ENCODE results near the gene EPB41.
"Not testable (repeated sequence)": the region's sequence is repeated elsewhere in the genome, so short reads cannot be mapped to it uniquely, and the experiment has no call there.

Gene EPB41

GRCh38 chr1:29055160-29055559 is 140.8 kb downstream of the EPB41 start:
- no peak for DNase-seq

DNA sequence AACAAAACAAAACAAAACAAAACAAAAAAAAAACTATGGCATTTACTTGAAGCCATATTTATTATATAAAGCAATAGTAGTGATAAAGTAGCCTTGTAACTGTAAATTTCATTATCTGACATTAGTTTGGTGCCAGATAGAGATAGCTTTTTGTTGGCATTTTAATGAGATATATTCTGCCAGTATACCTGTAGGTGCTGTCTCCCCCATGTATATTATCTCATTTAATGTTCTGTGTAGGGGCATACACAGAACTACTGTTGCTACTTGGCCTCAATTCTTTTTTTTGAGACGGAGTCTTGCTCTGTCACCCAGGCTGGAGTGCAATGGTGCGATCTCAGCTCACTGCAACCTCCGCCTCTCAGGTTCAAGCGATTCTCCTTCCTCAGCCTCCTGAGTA is 141.9 kb downstream of the EPB41 start:
- no peak for DNase-seq

- no peak for DNase-seq
Observed at GRCh38 chr1:29057700-29058099, 143.3 kb downstream of the EPB41 start.

DNA sequence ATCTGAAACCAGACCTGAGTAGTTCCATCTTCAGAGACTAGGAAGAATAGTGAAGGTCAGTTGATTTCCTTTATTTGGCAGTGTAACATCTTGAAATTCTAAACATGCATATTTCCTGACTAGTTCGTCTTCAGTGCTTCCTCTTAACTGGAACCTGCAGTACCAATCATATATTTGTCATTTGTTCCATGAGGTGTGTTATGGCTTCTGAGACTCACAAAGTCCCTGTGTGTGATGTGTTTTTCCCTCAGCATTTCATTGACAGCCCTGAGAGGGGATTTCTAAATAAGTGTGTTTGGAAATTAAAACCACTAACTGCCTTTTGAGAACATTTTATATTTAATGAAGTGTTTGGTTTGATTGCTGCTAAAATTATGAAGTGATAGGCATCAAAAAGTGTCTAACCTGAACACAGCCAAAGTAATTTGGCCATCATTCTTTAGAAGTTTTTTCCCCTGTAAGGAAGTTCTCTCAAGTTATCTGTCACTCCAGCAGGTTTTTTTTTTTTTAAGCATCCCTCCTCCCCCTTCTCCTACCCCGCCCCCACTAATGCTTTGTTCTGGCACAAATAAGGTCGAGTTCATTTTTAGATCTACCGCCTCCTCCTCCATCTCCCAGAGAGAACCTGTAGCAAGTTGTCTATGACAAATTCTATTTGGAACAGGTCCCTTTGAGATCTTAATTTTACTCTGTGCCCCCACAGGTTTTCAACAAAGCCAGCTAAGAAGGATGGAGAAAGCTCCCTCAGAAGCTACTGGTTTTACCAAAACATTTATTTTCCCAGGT is 148.0 kb downstream of the EPB41 start:
- DNase-seq, result peak; percentile 6 to 16

DNA sequence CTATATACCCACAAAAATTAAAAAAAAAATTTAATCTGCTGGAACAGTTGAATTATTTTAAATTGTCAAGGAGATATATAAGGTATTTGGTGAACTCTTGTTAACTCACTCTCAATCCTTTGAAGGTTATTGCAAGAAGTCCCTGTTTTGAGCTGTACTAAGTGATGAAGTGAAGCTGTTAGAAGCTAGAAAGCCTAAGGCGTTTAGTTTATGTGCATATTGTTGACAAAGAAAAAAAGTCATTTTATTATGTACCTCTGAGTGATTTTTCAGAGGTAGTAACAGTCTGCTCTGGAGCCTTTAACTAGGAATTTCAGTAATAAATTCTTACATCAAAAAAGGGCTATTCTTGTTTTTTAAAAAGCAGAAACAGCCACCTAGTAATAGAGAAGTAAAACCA is 149.7 kb downstream of the EPB41 start:
- no peak for DNase-seq

DNA sequence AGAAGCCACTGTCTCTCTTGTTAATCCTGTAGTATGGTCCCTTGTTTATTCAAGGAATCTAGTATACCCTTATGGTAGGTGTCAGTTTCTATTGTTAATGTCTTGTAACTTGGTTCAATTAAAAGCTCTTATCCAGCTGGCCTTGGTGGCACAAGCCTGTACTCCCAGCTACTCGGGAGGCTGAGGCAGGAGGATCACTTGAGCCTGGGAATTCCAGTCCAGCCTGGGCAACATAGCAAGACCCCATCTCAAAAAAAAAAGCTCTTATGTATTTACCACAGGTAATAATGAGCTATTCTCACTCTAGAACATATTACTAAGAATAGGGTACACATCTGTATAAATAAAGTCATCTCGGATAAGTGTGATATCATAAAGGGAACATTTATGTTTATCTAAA is 162.8 kb downstream of the EPB41 start:
- no peak for DNase-seq

- not testable (repeated sequence) for DNase-seq
Observed at GRCh38 chr1:29079916-29080629, 165.7 kb downstream of the EPB41 start.

DNA sequence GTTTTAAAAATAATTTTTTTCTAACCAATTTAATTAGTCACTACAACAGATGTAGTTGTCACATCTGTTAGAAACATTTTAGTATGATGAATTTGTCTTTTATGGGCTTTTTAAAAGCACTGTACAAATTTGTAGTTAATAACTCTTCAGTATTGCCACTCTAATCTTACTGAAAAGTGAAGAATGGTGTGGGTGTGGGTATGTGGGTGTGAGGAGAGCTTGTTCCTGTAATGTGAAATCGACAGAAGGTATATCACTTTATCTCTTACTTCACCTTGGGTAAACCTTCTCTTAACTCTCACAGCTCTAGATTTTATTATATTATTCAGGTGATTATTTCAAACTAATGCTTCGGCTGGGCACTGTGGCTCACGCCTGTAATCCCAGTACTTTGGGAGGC is 166.8 kb downstream of the EPB41 start:
- no peak for DNase-seq

- no peak for DNase-seq
Observed at GRCh38 chr1:29082519-29082918, 168.2 kb downstream of the EPB41 start.

DNA sequence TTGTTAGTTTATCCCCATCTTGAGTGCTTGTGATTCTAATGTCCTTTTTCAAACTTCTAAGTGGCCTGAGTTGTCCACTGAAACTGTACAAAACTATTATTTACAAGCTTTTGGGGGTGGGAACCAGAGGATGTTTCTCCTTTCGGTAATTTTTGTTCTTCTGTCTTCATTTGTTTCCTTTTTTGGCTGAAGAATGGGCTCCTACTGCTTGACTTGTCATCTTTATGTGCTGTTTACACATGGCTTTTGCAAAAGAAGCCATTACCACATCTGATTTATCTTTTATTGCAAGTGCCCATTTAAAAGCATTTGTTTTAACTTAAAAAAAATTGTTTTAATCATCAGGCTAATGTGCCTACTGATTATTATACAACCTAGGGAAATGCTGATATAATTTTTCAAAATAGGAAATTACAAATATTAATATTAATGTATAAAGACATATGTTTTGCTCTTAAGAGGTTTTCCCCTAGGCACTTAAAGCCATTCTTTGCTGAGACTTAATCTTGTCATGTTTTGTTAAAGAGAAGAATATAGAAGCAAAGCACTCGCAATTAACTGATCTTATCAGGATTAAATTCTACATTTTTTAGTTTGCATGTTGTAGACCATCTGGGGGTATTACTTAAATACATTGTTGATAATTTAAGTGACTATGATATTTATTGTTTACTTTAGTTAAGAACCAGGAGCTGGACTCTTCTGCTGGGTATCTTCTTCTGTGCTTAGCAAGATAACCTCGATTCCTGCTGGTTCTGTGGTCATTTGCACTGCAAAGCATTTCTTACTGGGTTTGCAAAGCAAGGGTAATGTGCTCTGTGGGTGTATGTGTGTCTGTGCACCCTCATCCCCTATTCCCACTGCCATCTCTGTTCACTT is 169.2 kb downstream of the EPB41 start:
- no peak for DNase-seq

DNA sequence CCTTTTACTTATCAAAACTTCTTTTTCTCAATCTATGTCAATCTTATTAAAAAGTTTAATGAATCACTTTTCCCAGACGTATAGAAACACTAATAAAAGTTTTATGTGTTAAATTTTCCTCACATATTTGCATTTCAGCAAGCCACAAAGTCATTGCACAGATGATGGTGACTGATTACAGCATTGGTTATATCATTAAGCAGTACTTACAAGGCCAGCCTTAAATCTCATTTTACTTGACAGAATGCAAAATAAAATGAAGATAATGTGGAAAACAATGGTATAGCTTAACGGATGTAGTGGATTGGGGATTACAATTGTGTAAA is 169.8 kb downstream of the EPB41 start:
- DNase-seq, result no peak

- no peak for DNase-seq
Observed at GRCh38 chr1:29090937-29091618, 176.7 kb downstream of the EPB41 start.

DNA sequence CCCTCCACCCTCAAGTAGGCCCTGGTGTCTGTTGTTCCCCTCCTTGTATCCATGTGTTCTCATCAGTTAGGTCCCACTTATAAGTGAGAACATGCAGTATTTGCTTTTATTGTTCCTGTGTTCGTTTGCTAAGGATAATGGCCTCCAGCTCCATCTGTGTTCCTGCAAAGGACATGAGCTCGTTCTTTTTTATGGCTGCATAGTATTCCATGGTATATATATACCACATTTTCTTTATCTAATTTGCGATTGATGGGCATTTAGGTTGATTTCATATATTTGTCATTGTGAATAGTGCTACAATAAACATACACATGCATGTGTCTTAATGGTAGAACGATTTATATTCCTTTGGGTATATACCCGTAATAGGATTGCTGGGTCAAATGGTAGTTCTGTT is 178.3 kb downstream of the EPB41 start:
- DNase-seq, result not testable (repeated sequence)

- DNase-seq, result no peak
Observed at GRCh38 chr1:29094433-29094832, 180.1 kb downstream of the EPB41 start.

- no peak for DNase-seq
Observed at GRCh38 chr1:29094954-29095353, 180.6 kb downstream of the EPB41 start.

DNA sequence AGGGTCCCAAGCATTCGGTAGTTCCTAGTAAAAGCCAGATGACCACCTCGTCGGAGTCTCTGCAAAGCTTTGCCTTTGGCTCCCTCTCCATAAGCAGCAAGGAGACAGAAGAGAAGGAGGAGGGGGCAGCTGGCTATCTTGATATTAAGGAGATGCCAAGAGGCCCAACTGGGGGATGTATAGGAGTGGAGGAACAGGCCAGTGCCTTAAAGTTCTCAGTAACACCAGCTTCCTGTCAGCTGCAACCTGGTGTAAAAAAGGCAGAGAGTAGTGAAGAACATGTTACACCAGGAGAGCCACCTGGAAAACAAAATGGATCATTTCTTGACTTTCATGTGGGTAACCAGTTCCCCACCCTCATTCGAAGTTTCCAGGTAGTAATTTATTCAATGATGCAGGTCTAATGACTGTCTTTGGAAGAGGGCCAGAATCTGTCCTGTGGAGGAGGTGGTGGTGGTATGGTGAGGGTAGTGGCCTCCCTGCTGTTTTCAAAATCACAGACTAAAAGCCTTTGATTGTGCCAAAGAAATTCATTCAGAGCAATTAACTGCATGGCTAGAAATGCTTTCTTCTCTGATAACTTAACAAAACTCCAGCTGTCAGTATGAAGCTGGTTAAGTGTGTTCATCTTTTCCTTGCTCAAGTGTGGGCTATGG is 182.0 kb downstream of the EPB41 start:
- no peak for DNase-seq

- no peak for DNase-seq
Observed at GRCh38 chr1:29099286-29099685, 184.9 kb downstream of the EPB41 start.

DNA sequence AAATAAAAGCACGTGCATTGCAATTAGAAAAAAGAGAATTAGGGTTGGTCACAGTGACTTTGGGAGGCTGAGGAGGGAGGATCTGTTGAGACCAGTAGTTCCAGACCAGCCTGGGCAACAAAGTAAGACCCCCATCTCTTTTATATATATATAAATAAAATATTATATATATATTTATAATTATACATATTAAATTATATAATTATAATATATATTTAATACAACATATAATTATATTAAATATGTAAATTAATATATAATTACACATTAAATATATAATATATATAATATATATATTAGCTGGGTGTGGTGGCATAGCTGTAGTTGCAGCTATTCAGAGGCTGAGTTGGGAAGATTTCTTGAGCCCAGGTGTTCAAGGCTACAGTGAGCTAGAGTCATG is 186.1 kb downstream of the EPB41 start:
- no peak for DNase-seq

GRCh38 chr1:29105822-29106221 is 191.5 kb downstream of the EPB41 start:
- no peak for DNase-seq

- not testable (repeated sequence) for DNase-seq
Observed at GRCh38 chr1:29108041-29108440, 193.7 kb downstream of the EPB41 start.

DNA sequence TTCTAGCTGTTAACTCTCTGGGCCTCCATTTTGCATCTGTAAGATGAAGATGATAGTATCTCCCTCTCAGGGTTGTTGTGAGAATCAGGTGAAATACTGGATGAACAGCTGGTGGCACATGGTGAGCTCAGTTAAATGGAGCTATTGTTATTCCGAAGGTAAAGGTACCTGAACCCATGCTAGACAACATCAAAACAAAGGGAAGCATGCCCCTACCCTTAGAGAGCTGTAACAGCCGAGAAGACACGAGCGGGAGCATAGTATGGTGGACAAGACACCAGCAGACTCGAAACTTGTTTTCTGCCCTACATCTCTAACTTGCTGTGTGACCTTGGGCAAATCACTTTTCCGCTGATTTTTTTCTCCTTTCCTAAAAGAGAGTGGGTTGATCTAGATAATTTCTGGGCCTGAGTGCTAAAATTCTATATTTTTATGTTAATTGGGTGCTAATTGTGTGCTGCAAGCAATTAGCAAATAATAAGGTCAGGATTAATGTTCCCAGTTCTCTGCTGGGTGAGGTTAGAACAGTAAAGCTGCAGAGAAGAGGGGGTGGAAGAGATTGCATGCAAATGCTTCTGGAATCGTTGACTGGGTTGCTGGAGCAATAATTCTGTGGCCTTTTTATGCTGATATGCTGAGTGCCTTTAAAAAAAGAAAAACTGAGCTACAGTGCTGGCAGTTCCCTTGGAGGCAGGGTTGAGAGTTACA is 198.5 kb downstream of the EPB41 start:
- DNase-seq, result no peak
